Stomach smooth muscle (tissue), 2 donors: ENCODE data around the gene RHBDL3.

ENCODE experiments used
- H3K27ac ChIP-seq: one replicate; pipeline ENCODE4 v1.7.0; 2013; ENCODE audit warnings: mild to moderate bottlenecking, low read length, inconsistent platforms
- H3K27me3 ChIP-seq, 2 donors: one replicate each; pipeline ENCODE4 v1.7.0; 2013; ENCODE audit warnings: low read length in 2 of 2; ENCODE audit not compliant: insufficient read depth in 2 of 2, control insufficient read depth in 1 of 2
- H3K36me3 ChIP-seq, 2 donors: one replicate each; pipeline ENCODE4 v1.7.0; 2013; ENCODE audit warnings: low read length in 2 of 2; ENCODE audit not compliant: control insufficient read depth in 2 of 2, insufficient read depth in 2 of 2
- H3K4me1 ChIP-seq: one replicate; pipeline ENCODE4 v1.7.0; 2013; ENCODE audit warnings: low read length; ENCODE audit not compliant: control insufficient read depth, insufficient read depth
- H3K4me3 ChIP-seq, 2 donors: one replicate each; pipeline ENCODE4 v1.7.0; 2013; ENCODE audit warnings: low read length in 2 of 2
- H3K9ac ChIP-seq, 2 donors: one replicate each; pipeline ENCODE4 v1.7.0; 2013; ENCODE audit warnings: low read length in 2 of 2, mild to moderate bottlenecking in 1 of 2
- H3K9me3 ChIP-seq, 2 donors: one replicate each; pipeline ENCODE4 v1.7.0; 2013; ENCODE audit warnings: low read length in 2 of 2; ENCODE audit not compliant: control insufficient read depth in 2 of 2
- donor health status: healthy.
- donor health status: Pancreatic carcinoma.

Gene RHBDL3

DNA sequence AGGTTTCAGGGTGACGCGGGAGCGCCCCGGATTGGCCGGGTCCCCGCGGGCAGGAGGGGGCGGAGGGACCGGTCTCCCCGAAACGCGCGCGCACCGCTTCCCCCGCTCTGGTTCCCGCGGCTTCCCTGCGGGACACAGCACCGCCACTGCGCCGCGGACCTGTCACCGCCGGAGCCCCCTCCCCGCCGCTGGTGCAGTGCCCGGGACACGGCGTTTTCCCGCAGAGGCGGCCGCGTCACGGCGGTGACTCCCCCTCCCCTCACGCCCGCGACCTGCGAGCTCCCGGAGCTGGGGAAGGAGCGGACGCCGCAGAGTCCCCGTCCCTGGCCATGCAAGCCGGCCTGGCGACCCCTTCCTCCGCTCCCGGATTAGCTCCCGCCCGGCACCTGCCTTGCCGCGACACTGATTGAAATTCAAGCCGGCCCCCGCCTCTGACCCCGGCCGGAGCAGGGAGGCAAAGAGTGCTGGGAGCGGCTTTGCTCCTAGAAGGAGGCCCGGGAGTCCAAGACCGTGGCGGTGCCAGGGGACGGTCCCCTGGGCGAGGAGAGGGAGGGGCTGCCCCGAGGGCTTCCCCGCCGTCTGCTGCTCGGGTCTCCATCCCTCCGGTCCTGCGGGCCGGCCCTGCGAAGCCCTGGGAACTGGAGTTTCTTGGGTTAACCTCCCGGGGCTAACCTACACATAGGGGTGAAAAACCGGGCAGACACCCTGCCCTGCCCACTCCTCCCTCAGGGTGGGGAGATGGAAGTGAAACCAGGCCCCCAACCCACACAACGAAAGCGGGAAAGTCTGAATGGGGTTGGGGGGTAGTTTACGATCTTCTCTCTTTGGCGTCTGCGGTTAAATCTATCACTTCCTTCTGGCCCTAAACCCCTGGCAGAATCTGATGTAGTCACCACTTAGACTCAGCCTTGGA is 1.0 kb downstream of the RHBDL3 start:
- Histone ChIP-seq H3K27me3 (peaks cover 17 to 26% of the 10 kb centered on the region in 2 donors), H3K4me3 (peak overlapping the region; percentile 55 to 74), H3K4me1 (peaks cover 17% of the 10 kb centered on the region), H3K27ac (no peak overlapping the region), H3K9me3 (no peaks in the 10 kb centered on the region), H3K9ac (peak overlapping the region in 1 of 2 donors; percentile 22), H3K36me3 (no peaks in the 10 kb centered on the region)

DNA sequence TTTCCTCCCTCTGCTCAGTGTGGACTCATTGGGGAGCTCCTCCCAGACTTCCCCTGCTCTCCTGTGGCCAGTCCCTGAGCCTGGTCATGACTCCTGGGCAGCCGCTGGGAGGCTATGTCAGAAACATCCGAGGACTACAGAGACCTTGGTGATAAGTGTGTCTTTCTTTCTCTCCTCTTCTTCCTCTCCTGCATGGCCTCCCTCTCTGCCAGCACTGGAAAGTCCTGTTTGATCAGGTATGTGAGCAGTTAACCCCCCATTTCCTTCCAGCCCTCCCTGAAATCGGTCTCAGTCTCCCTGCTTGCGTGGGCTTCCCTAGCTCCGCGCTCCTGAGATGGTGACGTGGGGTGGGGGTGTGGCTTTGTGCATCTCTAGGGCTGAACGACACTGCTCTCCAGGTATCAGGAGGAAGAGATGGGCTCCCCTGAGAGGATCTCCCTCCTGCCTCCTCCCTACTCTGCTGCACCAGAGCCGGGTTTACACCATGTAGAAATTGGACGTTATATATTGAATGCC is 2.1 kb downstream of the RHBDL3 start:
- Histone ChIP-seq H3K27me3 (peaks cover 17 to 26% of the 10 kb centered on the region in 2 donors), H3K9me3 (no peaks in the 10 kb centered on the region), H3K9ac (no peak overlapping the region), H3K36me3 (no peaks in the 10 kb centered on the region), H3K4me1 (peaks cover 17% of the 10 kb centered on the region), H3K27ac (no peak overlapping the region), H3K4me3 (no peak overlapping the region)

DNA sequence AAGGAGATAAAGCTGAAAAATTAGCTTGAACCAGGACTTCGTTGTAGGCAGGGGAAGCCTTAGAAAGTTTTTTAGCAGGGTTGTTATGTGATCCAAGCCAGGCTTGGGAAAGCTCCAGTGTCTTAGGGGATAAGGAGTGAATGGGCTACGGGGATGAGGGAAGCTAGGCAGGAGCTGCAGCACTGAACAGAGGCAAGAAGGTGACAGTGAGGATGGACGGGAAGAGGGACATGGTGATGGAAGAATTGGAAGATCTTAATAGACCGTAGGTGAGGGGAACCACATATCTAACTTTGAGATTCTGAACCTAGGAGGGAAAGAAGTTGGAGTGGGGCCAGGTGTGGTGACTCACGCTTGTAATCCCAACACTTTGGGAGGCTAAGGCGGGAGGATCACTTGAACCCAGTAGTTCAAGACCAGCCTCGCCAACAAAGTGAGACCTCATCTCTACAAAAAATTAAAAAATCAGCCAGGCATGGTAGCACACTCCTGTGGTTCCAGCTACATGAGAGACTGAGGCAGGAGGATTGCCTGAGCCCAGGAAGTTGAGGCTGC is 3.2 kb downstream of the RHBDL3 start:
- Histone ChIP-seq H3K4me1 (peaks cover 17% of the 10 kb centered on the region), H3K36me3 (no peaks in the 10 kb centered on the region), H3K9me3 (no peaks in the 10 kb centered on the region), H3K4me3 (no peak overlapping the region), H3K27ac (no peak overlapping the region), H3K27me3 (peaks cover 17 to 26% of the 10 kb centered on the region in 2 donors), H3K9ac (no peak overlapping the region)

- peaks cover 19 to 26% of the 10 kb centered on the region in 2 donors for H3K27me3 ChIP-seq
- H3K27ac ChIP-seq: no peak overlapping the region
- peaks cover 17% of the 10 kb centered on the region for H3K4me1 ChIP-seq
Observed at GRCh38 chr17:32269377-32269776, 3.7 kb downstream of the RHBDL3 start.

DNA sequence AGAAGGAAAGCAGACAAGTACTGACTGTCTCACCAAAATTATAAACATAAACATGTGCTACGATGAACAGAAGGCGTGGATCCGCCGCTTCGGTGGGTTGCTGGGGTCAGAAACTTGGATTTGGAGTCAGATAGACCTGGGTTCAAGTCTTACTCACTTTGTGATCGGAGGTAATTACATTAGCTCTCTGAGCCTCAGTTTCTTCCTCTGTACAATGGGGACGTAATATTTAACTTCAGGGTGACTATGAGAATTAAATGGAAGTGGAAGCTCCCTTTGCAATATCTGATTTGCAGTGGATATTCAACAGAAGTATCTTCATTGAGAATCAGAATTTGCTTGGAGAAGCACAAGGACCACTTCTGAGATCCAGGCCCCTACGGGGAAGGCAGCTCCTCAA is 6.2 kb downstream of the RHBDL3 start:
- Histone ChIP-seq H3K9me3 (no peaks in the 10 kb centered on the region), H3K27ac (no peak overlapping the region), H3K4me3 (no peak overlapping the region), H3K9ac (no peak overlapping the region), H3K27me3 (peaks cover 20 to 36% of the 10 kb centered on the region in 2 donors), H3K36me3 (no peaks in the 10 kb centered on the region), H3K4me1 (peaks cover 2% of the 10 kb centered on the region)

More at GRCh38 chr17:32269377-32269776, 3.7 kb downstream of the RHBDL3 start:
- Histone ChIP-seq H3K36me3 (no peaks in the 10 kb centered on the region), H3K4me3 (no peak overlapping the region), H3K9me3 (no peaks in the 10 kb centered on the region), H3K9ac (no peak overlapping the region)

- Histone ChIP-seq H3K4me3 (no peak overlapping the region), H3K9ac (no peak overlapping the region), H3K27ac (no peak overlapping the region), H3K27me3 (peaks cover 13 to 19% of the 10 kb centered on the region in 2 donors), H3K4me1 (no peaks in the 10 kb centered on the region), H3K9me3 (no peaks in the 10 kb centered on the region), H3K36me3 (no peaks in the 10 kb centered on the region)
Observed at GRCh38 chr17:32274101-32274500, 8.5 kb downstream of the RHBDL3 start.

DNA sequence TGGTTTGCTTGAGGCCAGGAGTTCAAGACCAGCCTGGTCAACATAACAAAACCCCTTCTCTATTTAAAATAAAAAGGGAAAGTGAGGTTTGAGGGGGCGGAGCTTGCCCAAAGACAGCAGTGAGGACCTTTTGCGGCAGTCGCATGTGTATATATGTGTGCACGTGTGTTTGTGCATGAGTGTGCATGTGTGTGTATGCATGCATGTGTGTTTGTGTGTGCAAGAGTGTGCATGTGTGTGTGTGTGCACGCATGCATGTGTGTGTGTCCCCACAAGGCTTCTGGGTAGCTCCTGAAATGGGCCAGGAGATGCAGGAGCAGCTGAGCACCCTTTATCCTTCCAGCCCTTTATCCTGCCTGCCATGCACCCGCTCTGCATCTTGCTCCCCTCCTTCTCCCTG is 9.0 kb downstream of the RHBDL3 start:
- H3K36me3 ChIP-seq: no peaks in the 10 kb centered on the region
- H3K9me3 ChIP-seq: no peaks in the 10 kb centered on the region
- no peak overlapping the region for H3K9ac ChIP-seq
- H3K4me3 ChIP-seq: no peak overlapping the region
- peaks cover 13 to 16% of the 10 kb centered on the region in 2 donors for H3K27me3 ChIP-seq
- H3K27ac ChIP-seq: no peak overlapping the region
- no peaks in the 10 kb centered on the region for H3K4me1 ChIP-seq

DNA sequence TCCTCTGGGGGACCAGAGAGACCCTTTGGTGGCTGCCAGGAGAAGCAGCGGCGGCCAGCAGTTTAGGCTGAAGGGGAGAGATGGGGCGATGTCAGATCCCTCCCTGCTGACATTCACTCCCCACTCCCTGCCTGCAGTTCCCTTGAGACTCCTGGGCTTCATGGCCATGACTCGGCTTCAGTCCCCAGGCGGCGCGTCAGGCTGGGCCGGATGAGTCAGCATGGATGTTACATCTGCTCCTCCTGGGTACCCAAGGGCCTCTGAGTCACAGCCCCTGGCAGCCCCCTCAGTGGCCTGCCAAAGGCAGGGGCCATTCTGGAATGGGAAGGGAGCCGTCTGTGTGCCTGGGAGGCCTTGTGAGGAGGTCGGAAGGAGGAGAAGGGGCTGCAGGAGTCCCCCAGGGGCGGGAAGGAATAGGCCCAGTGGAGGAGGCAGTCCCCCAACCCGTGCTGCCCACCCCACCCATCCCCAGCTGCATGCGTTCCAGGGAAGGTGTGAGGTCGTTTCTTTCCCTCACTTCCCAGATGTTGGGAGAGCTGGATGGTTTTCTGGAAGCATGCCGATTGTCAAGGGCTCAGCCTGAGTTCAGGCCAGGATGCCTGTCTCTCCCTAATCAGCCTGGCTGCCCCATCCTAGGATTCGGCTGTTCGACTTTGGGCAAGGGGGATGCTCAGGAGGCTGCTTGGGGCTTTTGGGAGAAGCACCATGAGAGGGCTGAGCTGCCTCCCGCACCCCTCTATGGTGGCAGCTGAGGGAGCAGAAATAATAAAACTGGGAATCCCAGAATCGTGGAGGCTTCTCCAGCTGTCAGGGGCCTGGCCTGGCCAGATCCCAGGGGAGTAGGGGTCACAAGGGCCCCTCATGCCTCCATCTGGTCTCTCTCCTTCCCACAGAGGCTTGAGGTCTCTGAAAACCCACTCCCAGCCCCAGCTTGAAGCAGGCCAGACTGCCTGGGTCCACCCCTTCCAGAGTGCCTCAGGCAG is 9.7 kb downstream of the RHBDL3 start:
- no peak overlapping the region for H3K4me3 ChIP-seq
- peaks cover 10 to 13% of the 10 kb centered on the region in 2 donors for H3K27me3 ChIP-seq
- H3K4me1 ChIP-seq: no peaks in the 10 kb centered on the region
- H3K9me3 ChIP-seq: no peaks in the 10 kb centered on the region
- H3K27ac ChIP-seq: no peak overlapping the region
- no peaks in the 10 kb centered on the region for H3K36me3 ChIP-seq
- H3K9ac ChIP-seq: no peak overlapping the region

DNA sequence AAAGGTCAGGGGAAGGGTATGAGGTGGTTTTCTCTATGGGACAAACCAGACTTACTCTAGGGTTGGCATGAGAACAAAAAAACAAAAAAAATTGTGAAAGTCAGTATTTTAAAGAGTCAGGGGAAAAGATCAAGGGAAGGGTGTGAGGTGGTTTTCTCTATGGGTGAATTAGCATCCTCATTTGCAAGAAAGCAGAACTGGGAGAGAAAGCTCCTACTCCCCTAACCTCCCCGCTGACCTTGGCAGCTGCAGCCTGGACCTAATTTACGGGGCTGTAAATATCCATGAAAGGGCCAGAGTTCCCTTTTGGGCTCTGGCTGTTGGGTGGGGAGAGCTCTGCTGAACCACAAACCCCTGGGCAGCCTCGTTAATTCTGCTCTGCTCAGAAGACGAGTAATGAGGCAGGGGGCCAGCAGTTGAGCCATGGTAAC is 10.6 kb downstream of the RHBDL3 start:
- Histone ChIP-seq H3K9ac (no peak overlapping the region), H3K4me1 (no peaks in the 10 kb centered on the region), H3K9me3 (no peaks in the 10 kb centered on the region), H3K27ac (no peak overlapping the region), H3K27me3 (peaks cover 8 to 10% of the 10 kb centered on the region in 2 donors), H3K4me3 (no peak overlapping the region), H3K36me3 (no peaks in the 10 kb centered on the region)

- no peak overlapping the region for H3K9ac ChIP-seq
- H3K9me3 ChIP-seq: no peaks in the 10 kb centered on the region
- H3K4me1 ChIP-seq: no peaks in the 10 kb centered on the region
- peaks cover 8 to 13% of the 10 kb centered on the region in 2 donors for H3K27me3 ChIP-seq
- no peak overlapping the region for H3K27ac ChIP-seq
- no peaks in the 10 kb centered on the region for H3K36me3 ChIP-seq
- no peak overlapping the region for H3K4me3 ChIP-seq
Observed at GRCh38 chr17:32277284-32277683, 11.7 kb downstream of the RHBDL3 start.
